Astrocyte of the cerebellum (primary cell): ENCODE data around the gene KDM4D.

Experiments used
- DNase-seq: peaks from one replicate; pipeline ENCODE4 v3.0.0-alpha.2; 2011; ENCODE audit warnings: low read depth
- H3K4me3 ChIP-seq: 2 replicates; pipeline ENCODE4 v1.5.1; 2011; ENCODE audit warnings: mild to moderate bottlenecking, low read depth, low read length, moderate library complexity
- in situ Hi-C: cut with HindIII; loops from 2 replicates; pipeline ENCODE4 v1.10.0; 2017; ENCODE audit warnings: low sequenced_read_pairs
- TF ChIP-seq, protein P1 (sequence below): IDR thresholded peaks from 2 replicates; pipeline ENCODE4 v1.5.1; 2012; ENCODE audit warnings: low read length, low read depth, moderate library complexity, mild to moderate bottlenecking; ENCODE audit errors: missing control alignments

KDM4D gene

DNA sequence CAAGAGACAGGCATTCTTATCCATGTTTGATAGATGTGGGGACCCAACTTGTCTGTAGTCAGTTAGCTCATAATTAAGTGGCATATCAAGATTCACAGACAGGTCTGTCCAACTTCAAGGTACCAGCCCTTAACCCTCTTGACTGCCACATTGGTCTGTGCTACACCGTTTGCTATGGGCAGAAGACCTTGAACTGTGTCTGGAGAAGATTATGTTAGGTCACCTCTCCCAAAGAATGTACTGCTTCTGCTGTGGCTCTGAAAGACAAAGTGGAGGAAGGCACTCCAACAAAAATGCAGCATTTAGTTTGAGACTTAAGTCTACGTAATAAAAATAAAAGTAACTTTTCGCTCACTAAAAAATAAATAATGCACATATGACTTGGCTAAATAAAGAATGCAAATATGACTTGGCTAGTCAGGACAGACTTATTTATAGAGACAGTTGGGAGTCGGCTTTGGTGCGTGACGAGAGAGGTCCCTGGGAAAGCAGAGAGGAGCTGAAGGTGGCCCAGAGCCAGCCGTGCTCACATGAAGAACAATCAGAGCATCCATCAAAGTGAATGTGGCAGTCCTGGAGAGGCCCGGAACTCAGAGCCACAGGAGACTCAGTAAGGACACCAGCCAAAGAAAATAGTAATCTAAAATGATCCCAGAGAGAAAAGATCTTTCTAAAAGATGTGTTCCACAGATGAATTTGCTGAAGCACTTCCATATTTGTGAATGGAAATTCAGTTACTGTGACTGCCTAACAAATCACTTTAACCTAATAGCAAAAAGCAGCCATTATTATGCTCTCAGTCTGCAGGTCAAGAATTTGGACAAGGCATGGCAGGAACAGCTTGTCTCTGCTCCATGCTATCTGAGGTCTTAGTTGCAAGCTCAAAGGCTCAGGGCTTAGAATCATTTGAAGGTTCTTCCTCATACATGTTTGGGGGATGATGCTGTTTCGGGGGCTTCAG lies 35.1 kb upstream of the KDM4D start:
- DNase-seq: peak; percentile 90
- TF ChIP-seq, protein P1, sequence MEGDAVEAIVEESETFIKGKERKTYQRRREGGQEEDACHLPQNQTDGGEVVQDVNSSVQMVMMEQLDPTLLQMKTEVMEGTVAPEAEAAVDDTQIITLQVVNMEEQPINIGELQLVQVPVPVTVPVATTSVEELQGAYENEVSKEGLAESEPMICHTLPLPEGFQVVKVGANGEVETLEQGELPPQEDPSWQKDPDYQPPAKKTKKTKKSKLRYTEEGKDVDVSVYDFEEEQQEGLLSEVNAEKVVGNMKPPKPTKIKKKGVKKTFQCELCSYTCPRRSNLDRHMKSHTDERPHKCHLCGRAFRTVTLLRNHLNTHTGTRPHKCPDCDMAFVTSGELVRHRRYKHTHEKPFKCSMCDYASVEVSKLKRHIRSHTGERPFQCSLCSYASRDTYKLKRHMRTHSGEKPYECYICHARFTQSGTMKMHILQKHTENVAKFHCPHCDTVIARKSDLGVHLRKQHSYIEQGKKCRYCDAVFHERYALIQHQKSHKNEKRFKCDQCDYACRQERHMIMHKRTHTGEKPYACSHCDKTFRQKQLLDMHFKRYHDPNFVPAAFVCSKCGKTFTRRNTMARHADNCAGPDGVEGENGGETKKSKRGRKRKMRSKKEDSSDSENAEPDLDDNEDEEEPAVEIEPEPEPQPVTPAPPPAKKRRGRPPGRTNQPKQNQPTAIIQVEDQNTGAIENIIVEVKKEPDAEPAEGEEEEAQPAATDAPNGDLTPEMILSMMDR: no peak
- H3K4me3 ChIP-seq: no peak overlapping the region
- in situ Hi-C loops: no loop called here

DNA sequence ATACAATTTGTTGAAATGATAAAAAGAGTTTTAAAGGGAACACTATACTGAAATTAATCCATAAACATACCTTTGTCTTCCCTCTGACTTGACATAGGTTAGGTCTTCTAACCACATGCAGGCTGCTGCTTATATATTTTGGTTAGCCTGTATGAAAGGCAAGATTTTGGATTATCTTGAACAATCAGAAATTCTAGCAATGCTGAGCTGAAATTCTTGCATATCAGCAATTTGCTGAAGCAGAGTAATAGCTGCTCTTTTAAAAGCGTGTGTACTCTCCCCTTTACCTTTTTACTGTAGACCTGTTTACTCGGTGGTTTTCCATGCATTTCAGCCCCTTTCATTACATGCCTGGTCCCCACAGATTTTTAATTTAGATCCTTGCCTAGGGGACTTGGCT lies 34.2 kb upstream of the KDM4D start:
- no peak for DNase-seq
- TF ChIP-seq, protein P1: no peak
- H3K4me3 ChIP-seq: no peak overlapping the region
- in situ Hi-C loops: no loop called here

DNA sequence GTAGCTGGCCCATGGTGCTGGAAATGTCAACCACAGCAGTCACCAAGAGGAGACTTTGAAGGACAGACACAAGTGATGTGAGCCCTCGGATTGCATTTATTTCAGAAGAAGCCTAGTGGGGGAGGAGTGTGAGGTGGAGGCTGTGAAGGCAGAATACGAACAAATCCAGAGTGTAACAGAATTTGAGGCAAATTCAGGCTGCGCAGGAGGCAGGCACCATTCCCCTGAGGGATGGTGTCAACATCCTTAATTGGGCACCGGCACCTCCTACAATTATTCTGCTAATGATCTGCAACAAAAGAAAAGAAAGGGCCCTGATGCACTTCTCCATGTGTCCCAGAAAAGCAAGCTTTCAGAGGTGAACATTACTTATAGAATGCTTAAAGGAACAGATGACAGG lies 32.4 kb upstream of the KDM4D start:
- TF ChIP-seq, protein P1: no peak
- in situ Hi-C loops: no loop called here
- H3K4me3 ChIP-seq: no peak overlapping the region
- DNase-seq: no peak

DNA sequence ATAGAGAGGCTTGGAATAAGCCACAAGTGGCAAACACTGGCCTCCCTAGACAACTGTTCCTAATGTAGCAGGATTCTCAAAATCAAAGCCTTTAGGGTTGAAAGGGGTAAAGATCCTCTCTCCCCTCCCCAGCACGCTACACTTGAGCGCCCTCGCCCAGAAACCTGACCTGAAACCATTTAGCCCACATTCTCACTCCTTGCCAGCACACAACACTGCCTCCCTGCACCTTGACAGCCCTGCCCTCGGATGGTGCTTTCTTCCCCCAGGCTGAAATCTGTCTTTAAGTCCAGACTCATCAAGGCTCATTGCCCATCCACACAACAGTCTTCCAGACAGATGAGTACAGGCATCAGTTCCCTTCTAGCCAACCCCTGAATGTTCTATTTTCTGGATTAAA lies 26.7 kb upstream of the KDM4D start:
- in situ Hi-C loops: no loop called here

DNA sequence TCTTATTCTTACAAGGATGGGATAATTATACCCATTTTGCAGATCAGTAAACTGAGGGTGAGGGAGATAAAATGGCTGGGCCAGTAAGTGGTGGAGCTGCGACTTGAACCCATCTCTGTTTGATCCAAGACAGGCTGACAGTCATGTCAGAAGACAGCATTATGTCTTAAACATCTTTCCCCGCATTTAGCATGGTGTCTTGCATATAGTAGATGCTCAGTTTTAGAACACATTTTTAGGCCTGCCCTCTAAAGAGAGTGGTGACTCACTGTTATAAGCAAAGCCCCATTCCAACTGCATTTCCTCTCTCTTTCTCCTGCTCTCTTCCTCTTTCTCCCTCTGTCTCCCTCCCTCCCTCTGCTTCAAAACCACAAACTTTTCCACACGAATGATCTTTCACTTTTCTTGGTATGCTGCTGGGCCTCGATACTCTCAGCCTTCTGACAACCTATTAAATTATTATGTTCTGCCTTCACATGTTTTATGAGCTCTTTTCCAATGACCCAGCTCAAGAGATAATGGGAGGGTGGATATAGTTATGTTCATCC lies 25.4 kb upstream of the KDM4D start:
- in situ Hi-C loops: no loop called here
- DNase-seq: peak; percentile 84
- no peak overlapping the region for H3K4me3 ChIP-seq
- TF ChIP-seq, protein P1: no peak

More for the DNA sequence above, 26.7 kb upstream of the KDM4D start:
- TF ChIP-seq, protein P1: no peak
- no peak overlapping the region for H3K4me3 ChIP-seq
- DNase-seq: no peak

DNA sequence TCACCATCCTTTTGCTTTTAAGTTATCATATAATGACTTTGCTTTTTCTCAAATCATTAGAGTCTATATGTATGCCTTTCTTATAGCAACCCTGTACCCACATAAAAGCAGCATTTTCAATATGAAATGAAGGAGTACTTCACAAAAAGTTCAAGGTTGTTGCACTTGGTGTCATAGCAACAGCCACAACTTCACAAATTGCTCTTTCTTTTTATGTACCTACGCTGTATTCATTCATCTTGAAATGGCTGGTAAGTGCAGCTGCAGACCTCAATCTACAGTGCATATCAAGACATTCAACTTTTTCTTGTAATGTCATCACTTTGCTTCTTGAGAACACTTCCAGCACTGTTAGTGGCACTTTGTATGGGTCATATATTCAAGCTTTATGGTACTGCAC lies 18.8 kb upstream of the KDM4D start:
- TF ChIP-seq, protein P1: no peak
- in situ Hi-C loops: loop anchor here (5.0 kb wide), 1 partner anchor 327 kb away; no protein-coding TSS in a partner anchor
- DNase-seq: no peak
- H3K4me3 ChIP-seq: no peak overlapping the region
